Measurements from ENCODE around the gene ROR2.

DNA sequence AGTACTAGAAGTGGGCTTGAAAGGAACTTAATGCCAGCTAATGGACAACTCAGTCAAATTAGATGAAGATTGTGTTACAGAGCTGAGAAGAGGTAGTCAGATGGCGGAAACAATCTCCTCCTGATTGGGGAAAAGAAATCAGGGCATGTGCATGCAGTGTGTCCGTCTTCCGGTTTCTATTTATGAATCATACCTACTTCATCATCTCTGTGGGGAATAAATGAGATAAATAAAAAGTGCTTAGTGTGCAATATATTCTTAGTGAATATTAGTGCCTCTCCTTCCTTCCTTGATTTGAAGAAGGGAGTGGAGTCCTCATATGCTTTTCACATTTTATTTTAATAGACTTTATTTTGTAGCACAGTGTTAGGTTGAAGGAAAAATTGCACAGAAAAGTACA, 417.7 kb downstream of the ROR2 start:
- TF ChIP-seq, protein P1, sequence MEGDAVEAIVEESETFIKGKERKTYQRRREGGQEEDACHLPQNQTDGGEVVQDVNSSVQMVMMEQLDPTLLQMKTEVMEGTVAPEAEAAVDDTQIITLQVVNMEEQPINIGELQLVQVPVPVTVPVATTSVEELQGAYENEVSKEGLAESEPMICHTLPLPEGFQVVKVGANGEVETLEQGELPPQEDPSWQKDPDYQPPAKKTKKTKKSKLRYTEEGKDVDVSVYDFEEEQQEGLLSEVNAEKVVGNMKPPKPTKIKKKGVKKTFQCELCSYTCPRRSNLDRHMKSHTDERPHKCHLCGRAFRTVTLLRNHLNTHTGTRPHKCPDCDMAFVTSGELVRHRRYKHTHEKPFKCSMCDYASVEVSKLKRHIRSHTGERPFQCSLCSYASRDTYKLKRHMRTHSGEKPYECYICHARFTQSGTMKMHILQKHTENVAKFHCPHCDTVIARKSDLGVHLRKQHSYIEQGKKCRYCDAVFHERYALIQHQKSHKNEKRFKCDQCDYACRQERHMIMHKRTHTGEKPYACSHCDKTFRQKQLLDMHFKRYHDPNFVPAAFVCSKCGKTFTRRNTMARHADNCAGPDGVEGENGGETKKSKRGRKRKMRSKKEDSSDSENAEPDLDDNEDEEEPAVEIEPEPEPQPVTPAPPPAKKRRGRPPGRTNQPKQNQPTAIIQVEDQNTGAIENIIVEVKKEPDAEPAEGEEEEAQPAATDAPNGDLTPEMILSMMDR (IDR thresholded peaks at IDR 0.05; ENCODE audit: insufficient read depth, low read length, poor library complexity, severe bottlenecking): no peak
- TF ChIP-seq EZH2phosphoT487 (conservative IDR thresholded peaks at IDR 0.05; ENCODE audit: low read length): no peak
